ENCODE data around the gene CUL2. TPM values are rescaled to one million over a fixed set of nuclear protein-coding genes. Genes with fewer than 3 reads are reported as not detected.

CUL2 gene
- polyA plus RNA-seq, 1 of the 3 experiments (the other 2 are of a cell fraction) = 13.1 TPM

DNA sequence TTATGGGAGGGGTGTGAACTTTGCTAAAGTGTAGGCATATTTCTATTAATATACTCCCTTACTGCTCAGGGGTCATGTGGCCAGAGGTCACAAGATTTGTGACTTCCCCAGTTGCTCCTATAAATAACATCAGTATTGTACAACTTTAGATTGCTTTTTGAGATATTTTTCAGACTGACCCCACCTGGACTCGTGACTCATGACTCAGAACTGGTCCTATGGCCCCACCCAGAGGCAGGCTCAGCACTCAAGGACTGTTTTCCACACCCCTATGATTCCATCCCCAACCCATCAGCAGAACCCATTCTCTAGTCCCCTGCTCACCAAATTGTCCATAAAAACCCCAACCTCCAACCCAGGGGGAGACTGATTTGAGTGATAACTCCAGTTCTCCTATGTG lies 2.7 kb upstream of the CUL2 start:
- peaks cover 24% of the 10 kb centered on the region for H3K79me2 ChIP-seq (ENCODE audit: insufficient read depth)
- H3K4me3 ChIP-seq (ENCODE audit: low read depth in 2 of 2, low read length in 1 of 2) = no peak overlapping the region
- DNase-seq = no peak
- H3K9me2 ChIP-seq = no peaks in the 10 kb centered on the region
- no peaks in the 10 kb centered on the region for H3K9me3 ChIP-seq
- H3K27ac ChIP-seq (ENCODE audit: low read depth in 2 of 2, low read length in 1 of 2) = no peak overlapping the region
- TF ChIP-seq POLR2AphosphoS5 (IDR thresholded peaks at IDR 0.05; ENCODE audit: low read depth, low read length) = no peak
- TF ChIP-seq, protein P1, sequence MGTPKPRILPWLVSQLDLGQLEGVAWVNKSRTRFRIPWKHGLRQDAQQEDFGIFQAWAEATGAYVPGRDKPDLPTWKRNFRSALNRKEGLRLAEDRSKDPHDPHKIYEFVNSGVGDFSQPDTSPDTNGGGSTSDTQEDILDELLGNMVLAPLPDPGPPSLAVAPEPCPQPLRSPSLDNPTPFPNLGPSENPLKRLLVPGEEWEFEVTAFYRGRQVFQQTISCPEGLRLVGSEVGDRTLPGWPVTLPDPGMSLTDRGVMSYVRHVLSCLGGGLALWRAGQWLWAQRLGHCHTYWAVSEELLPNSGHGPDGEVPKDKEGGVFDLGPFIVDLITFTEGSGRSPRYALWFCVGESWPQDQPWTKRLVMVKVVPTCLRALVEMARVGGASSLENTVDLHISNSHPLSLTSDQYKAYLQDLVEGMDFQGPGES (IDR thresholded peaks at IDR 0.05; ENCODE audit: low read depth, low read length) = no peak
- no peak for TF ChIP-seq RAD21 (IDR thresholded peaks at IDR 0.05; ENCODE audit: low read length)
- TF ChIP-seq GATA2 (CRISPR knock-in tag; IDR thresholded peaks at IDR 0.05) = no peak
- no peak for TF ChIP-seq EZH2phosphoT487 (IDR thresholded peaks at IDR 0.05; ENCODE audit: borderline replicate concordance, low read depth)
- no peak for TF ChIP-seq RCOR1 (IDR thresholded peaks at IDR 0.05; ENCODE audit: low read length)
- TF ChIP-seq MEF2A (IDR thresholded peaks at IDR 0.05; ENCODE audit: borderline replicate concordance, low read depth) = no peak
- no peak for TF ChIP-seq RFX5 (IDR thresholded peaks at IDR 0.05; ENCODE audit: low read length)
- TF ChIP-seq TAF1 (IDR thresholded peaks at IDR 0.05; ENCODE audit: borderline replicate concordance, low read depth, low read length) = no peak
- no peak for TF ChIP-seq MAX (IDR thresholded peaks at IDR 0.05; ENCODE audit: low read depth)
- no peak for TF ChIP-seq MXI1 (IDR thresholded peaks at IDR 0.05; ENCODE audit: low read depth, low read length)
- no peak for TF ChIP-seq NRF1 (IDR thresholded peaks at IDR 0.05; ENCODE audit: low read depth, low read length)
- H2AFZ ChIP-seq (ENCODE audit: low read depth) = no peak overlapping the region
- H3F3A ChIP-seq (replicated peaks; ENCODE audit: insufficient read depth) = no peaks in the 10 kb centered on the region
- no peak overlapping the region for H3K9ac ChIP-seq
- H3K4me1 ChIP-seq (ENCODE audit: control insufficient read depth in 1 of 2, insufficient read depth in 2 of 2, low read depth in 1 of 2, low read length in 1 of 2) = peaks cover 2 to 5% of the 10 kb centered on the region in 2 experiments; a peak in 1 of 4 replicates
- H3K4me2 ChIP-seq = no peak overlapping the region
- H3K27me3 ChIP-seq (ENCODE audit: insufficient read depth) = no peaks in the 10 kb centered on the region
- no peaks in the 10 kb centered on the region for H4K20me1 ChIP-seq (ENCODE audit: insufficient read depth)
- H3K36me3 ChIP-seq (replicated peaks in 1 of 2; ENCODE audit: control insufficient read depth in 1 of 2, insufficient read depth in 2 of 2, low read length in 1 of 2) = no peaks in the 10 kb centered on the region
- WGBS (ENCODE audit: low lambda C conversion rate) = 50% methylated on average over 1 of the region's 1 CpG
- POLR2A ChIA-PET = no interaction called here
- CTCF ChIA-PET = interaction anchor here (0.6 kb wide), 1 partner anchor 1877 kb away, joined by 3 read pairs; no protein-coding TSS in a partner anchor

DNA sequence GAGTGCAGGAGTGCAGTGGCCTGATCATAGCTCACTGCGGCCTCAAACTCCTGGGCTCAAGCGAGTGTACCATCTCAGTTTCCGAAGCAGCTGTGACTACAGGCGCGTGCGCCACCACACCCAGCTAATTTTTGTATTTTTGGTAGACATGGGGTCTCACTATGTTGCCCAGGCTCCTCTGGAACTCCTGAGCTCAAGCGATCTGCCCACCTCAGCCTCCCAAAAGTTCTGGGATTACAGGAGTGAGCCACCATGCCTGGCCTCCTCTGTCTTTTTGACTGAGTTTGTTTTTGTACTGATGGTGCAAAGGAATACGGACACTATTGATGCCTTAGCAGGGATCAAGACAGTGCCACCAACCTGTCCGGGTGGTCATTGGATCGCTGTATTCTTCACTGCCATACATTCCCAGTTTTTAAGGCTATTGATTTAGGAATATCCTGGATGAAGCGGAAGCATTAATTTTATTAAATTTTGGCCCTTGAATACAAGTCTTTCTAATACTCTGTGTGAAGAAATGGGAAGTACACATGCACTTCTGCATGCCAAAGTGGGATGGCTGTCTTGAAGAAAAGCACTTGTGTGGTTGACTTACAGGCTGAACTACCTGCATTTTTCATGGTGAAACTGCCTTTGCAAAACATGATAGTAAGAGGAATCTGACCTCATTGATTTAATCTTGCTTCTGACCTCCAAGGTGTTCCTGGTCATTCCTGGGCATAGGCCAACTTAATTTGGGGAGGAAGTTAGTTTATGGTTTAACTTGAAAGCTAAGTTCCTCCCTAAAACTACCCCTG lies 2.1 kb upstream of the CUL2 start:
- H3F3A ChIP-seq (replicated peaks; ENCODE audit: insufficient read depth) = no peaks in the 10 kb centered on the region
- H3K36me3 ChIP-seq (replicated peaks in 1 of 2; ENCODE audit: control insufficient read depth in 1 of 2, insufficient read depth in 2 of 2, low read length in 1 of 2) = peaks cover 0 to 5% of the 10 kb centered on the region in 2 experiments
- no peaks in the 10 kb centered on the region for H3K27me3 ChIP-seq (ENCODE audit: insufficient read depth)
- no peak overlapping the region for H3K4me3 ChIP-seq (ENCODE audit: low read depth in 2 of 2, low read length in 1 of 2)
- no peaks in the 10 kb centered on the region for H4K20me1 ChIP-seq (ENCODE audit: insufficient read depth)
- DNase-seq = no peak
- ChIA-PET CTCF (interaction anchor here (0.6 kb wide), 1 partner anchor 1876 kb away, joined by 3 read pairs; no protein-coding TSS in a partner anchor), POLR2A (no interaction called here)
- H3K27ac ChIP-seq (ENCODE audit: low read depth in 2 of 2, low read length in 1 of 2) = no peak overlapping the region
- H3K4me1 ChIP-seq (ENCODE audit: control insufficient read depth in 1 of 2, insufficient read depth in 2 of 2, low read depth in 1 of 2, low read length in 1 of 2) = peaks cover 2 to 5% of the 10 kb centered on the region in 2 experiments; a peak in 1 of 4 replicates
- TF ChIP-seq FOXJ3 (CRISPR knock-in tag; IDR thresholded peaks at IDR 0.05) (no peak), SMC3 (IDR thresholded peaks at IDR 0.05; ENCODE audit: low read depth, low read length) (no peak), PBX3 (IDR thresholded peaks at IDR 0.05) (no peak)
- H3K4me2 ChIP-seq = no peak overlapping the region
- no peaks in the 10 kb centered on the region for H3K9me3 ChIP-seq
- WGBS (ENCODE audit: low lambda C conversion rate) = 90% methylated on average over 11 of the region's 11 CpGs
- H3K9ac ChIP-seq = no peak overlapping the region
- H3K79me2 ChIP-seq (ENCODE audit: insufficient read depth) = peaks cover 31% of the 10 kb centered on the region
- no peak overlapping the region for H2AFZ ChIP-seq (ENCODE audit: low read depth)
- no peaks in the 10 kb centered on the region for H3K9me2 ChIP-seq

Data from SK-N-SH (cell line).